Neural cell (in vitro differentiated cells): ENCODE results near the gene PMIS2. TPM values are rescaled to one million over a fixed set of nuclear protein-coding genes. Genes with fewer than 3 reads are reported as not detected.

Experiments used
- H2AFZ ChIP-seq: fragments of 200-600, 300-800 bp; sonication (generic), shearing (Covaris generic); 2 replicates; pipeline ENCODE4 v1.6.0; 2014; ENCODE audit warnings: low read depth, mild to moderate bottlenecking, antibody characterized with exemption, low read length, moderate library complexity
- H3F3A ChIP-seq: fragments of 200-600 bp; shearing (Covaris generic); 2 replicates; pipeline ENCODE4 v1.6.1; 2016; ENCODE audit warnings: mild to moderate bottlenecking, moderate library complexity, mixed read lengths, antibody characterized with exemption, low read length; ENCODE audit not compliant: insufficient read depth, poor library complexity, severe bottlenecking
- H3K27ac ChIP-seq: fragments of 200-600, 300-800 bp; sonication (generic), shearing (Covaris generic); 2 replicates; pipeline ENCODE4 v1.5.1; 2014; ENCODE audit warnings: mild to moderate bottlenecking, low read length, moderate library complexity
- H3K27me3 ChIP-seq: fragments of 300-800, 200-600 bp; sonication (generic), shearing (Covaris generic); 2 replicates; pipeline ENCODE4 v1.6.0; 2014; ENCODE audit warnings: mild to moderate bottlenecking, low read depth, low read length, moderate library complexity; ENCODE audit not compliant: insufficient read depth
- H3K36me3 ChIP-seq: fragments of 300-800, 200-600 bp; sonication (generic), shearing (Covaris generic); 2 replicates; pipeline ENCODE4 v1.5.1; 2014; ENCODE audit warnings: mild to moderate bottlenecking, antibody characterized with exemption, low read length, moderate library complexity; ENCODE audit not compliant: insufficient read depth
- H3K4me2 ChIP-seq: fragments of 300-800, 200-600 bp; sonication (generic), shearing (Covaris generic); 2 replicates; pipeline ENCODE4 v1.6.0; 2014; ENCODE audit warnings: mild to moderate bottlenecking, low read length
- H3K4me3 ChIP-seq: fragments of 300-800, 200-600 bp; sonication (generic), shearing (Covaris generic); 2 replicates; pipeline ENCODE4 v1.5.1; 2014; ENCODE audit warnings: mild to moderate bottlenecking, low read length, moderate library complexity
- H3K79me2 ChIP-seq: fragments of 200-600 bp; shearing (Covaris generic); replicated peaks from 2 replicates; pipeline ENCODE4 v1.6.0; 2014; ENCODE audit warnings: mild to moderate bottlenecking, low read length, moderate library complexity; ENCODE audit not compliant: insufficient read depth
- H3K9ac ChIP-seq: fragments of 300-800, 200-600 bp; sonication (generic), shearing (Covaris generic); 2 replicates; pipeline ENCODE4 v1.6.1; 2016; ENCODE audit warnings: mild to moderate bottlenecking, low read length, mixed read lengths
- H3K9me2 ChIP-seq: fragments of 200-600 bp; shearing (Covaris generic); 2 replicates; pipeline ENCODE4 v1.6.1; 2016; ENCODE audit warnings: mild to moderate bottlenecking, low read length, mixed read lengths; ENCODE audit not compliant: insufficient read depth
- H3K9me3 ChIP-seq: fragments of 200-600, 300-800 bp; sonication (generic), shearing (Covaris generic); 2 replicates; pipeline ENCODE4 v1.6.1; 2016; ENCODE audit warnings: mild to moderate bottlenecking, mixed run types, low read length, moderate library complexity, mixed read lengths
- H4K20me1 ChIP-seq: fragments of 200-600 bp; shearing (Covaris generic); 2 replicates; pipeline ENCODE4 v1.6.1; 2016; ENCODE audit warnings: mild to moderate bottlenecking, mixed run types; ENCODE audit not compliant: insufficient read depth
- CTCF ChIP-seq: fragments of 450-650 bp; IDR thresholded peaks from 2 replicates; pipeline ENCODE4 v1.5.1; 2014; ENCODE audit warnings: antibody characterized with exemption, mild to moderate bottlenecking, moderate library complexity; ENCODE audit not compliant: poor library complexity, severe bottlenecking
- EP300 ChIP-seq: fragments of 450-650 bp; conservative IDR thresholded peaks from 2 replicates; pipeline ENCODE4 v1.6.1; 2014; ENCODE audit warnings: antibody characterized with exemption, mild to moderate bottlenecking, moderate library complexity; ENCODE audit not compliant: poor library complexity, severe bottlenecking
- EZH2 ChIP-seq: fragments of 200-600, 300-800 bp; shearing (Covaris generic), sonication (generic); IDR thresholded peaks from 2 replicates; pipeline ENCODE4 v1.6.1; 2014; ENCODE audit warnings: antibody characterized with exemption, low read length, borderline replicate concordance, mild to moderate bottlenecking; ENCODE audit not compliant: insufficient read depth, poor library complexity, severe bottlenecking
- MXI1 ChIP-seq: fragments of 450-650 bp; conservative IDR thresholded peaks from 2 replicates; pipeline ENCODE4 v1.6.1; 2014; ENCODE audit warnings: antibody characterized with exemption, mild to moderate bottlenecking; ENCODE audit not compliant: poor library complexity, severe bottlenecking
- POLR2AphosphoS5 ChIP-seq: IDR thresholded peaks from 2 replicates; pipeline ENCODE4 v1.6.1; 2012
- RAD21 ChIP-seq: fragments of 450-650 bp; conservative IDR thresholded peaks from 2 replicates; pipeline ENCODE4 v1.6.1; 2014; ENCODE audit warnings: antibody characterized with exemption, mild to moderate bottlenecking, moderate library complexity
- REST ChIP-seq: IDR thresholded peaks from 2 replicates; pipeline ENCODE4 v1.6.1; 2012; ENCODE audit warnings: borderline replicate concordance
- SMC3 ChIP-seq: fragments of 450-650 bp; conservative IDR thresholded peaks from 2 replicates; pipeline ENCODE4 v1.6.1; 2014; ENCODE audit warnings: antibody characterized with exemption, mild to moderate bottlenecking, moderate library complexity; ENCODE audit not compliant: poor library complexity
- TAF1 ChIP-seq: IDR thresholded peaks from 2 replicates; pipeline ENCODE4 v1.6.1; 2012; ENCODE audit warnings: low read depth
- polyA plus RNA-seq: library from polyadenylated mRNA; depleted of rRNA; stranded (reverse); fragments of >200 nt; gene quantifications from 2 replicates; pipeline ENCODE4 v1.2.3, GENCODE V29; 2014

PMIS2 gene
- polyA plus RNA-seq, 1 donor from 2014 or later = not detected

DNA sequence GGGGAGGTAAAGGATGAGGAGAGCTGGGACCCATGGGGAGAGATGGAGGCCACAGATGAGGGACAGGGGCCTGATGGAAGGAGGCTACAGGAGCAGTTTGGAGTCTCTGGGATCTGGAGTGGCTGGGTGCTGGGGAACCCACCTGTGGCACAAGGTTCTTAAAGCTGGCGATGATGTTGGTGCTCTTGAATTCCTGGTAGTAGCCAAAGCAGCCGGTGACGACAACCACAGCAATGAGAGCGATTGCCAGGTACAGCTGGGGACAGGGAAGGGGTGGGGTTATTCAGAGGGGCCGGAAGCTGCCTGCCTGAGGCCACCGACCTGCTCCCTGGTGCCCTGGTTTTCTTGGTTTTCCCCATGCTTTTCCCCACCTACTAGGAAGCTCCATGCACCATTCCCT, 25.3 kb upstream of the PMIS2 start:
- Histone ChIP-seq H3K79me2 (no peaks in the 10 kb centered on the region), H3K4me2 (no peak overlapping the region), H4K20me1 (no peaks in the 10 kb centered on the region), H3F3A (no peaks in the 10 kb centered on the region), H3K27me3 (peaks cover 30% of the 10 kb centered on the region), H3K27ac (no peak overlapping the region), H3K9ac (no peak overlapping the region), H2AFZ (no peak overlapping the region), H3K9me2 (no peaks in the 10 kb centered on the region), H3K36me3 (no peaks in the 10 kb centered on the region), H3K9me3 (no peaks in the 10 kb centered on the region), H3K4me3 (no peak overlapping the region)
- TF ChIP-seq REST (no peak), RAD21 (no peak), MXI1 (no peak), CTCF (no peak), POLR2AphosphoS5 (no peak), SMC3 (no peak), EZH2 (no peak), EP300 (no peak), TAF1 (no peak)

- Histone ChIP-seq H4K20me1 (no peaks in the 10 kb centered on the region), H3K79me2 (no peaks in the 10 kb centered on the region), H3K36me3 (no peaks in the 10 kb centered on the region), H3K27me3 (peaks cover 30% of the 10 kb centered on the region), H3K4me3 (no peak overlapping the region), H3K27ac (no peak overlapping the region), H3F3A (no peaks in the 10 kb centered on the region), H2AFZ (no peak overlapping the region), H3K4me2 (no peak overlapping the region), H3K9me2 (no peaks in the 10 kb centered on the region), H3K9me3 (no peaks in the 10 kb centered on the region), H3K9ac (no peak overlapping the region)
- TF ChIP-seq MXI1 = no peak
- no peak for TF ChIP-seq EZH2
- no peak for TF ChIP-seq REST
- no peak for TF ChIP-seq POLR2AphosphoS5
- TF ChIP-seq EP300 = no peak
- no peak for TF ChIP-seq RAD21
- TF ChIP-seq TAF1 = no peak
- TF ChIP-seq SMC3 = no peak
- TF ChIP-seq CTCF = no peak
These were observed 24.5 kb upstream of the PMIS2 start for GRCh38 chr19:35561436-35561835.
